GM18520 (cell line): ENCODE measurements around the gene AFF4.
"Not testable (repeated sequence)": the region's sequence is repeated elsewhere in the genome, so short reads cannot be mapped to it uniquely, and the experiment has no call there.

ENCODE experiments used
- ATAC-seq: cut with Tn5 transposase; IDR thresholded peaks from one replicate; pipeline ENCODE4 v1.9.1; 2021; ENCODE audit not compliant: unreplicated experiment

The AFF4 gene

GRCh38 chr5:132860742-132861141 is 102.7 kb downstream of the AFF4 start:
- no peak for ATAC-seq

- ATAC-seq = no peak
Observed at GRCh38 chr5:132859889-132860437, 103.5 kb downstream of the AFF4 start.

GRCh38 chr5:132856011-132856410 is 107.4 kb downstream of the AFF4 start:
- no peak for ATAC-seq

GRCh38 chr5:132854992-132855391 is 108.4 kb downstream of the AFF4 start:
- ATAC-seq = not testable (repeated sequence)

GRCh38 chr5:132854301-132854700 is 109.1 kb downstream of the AFF4 start:
- ATAC-seq = no peak

GRCh38 chr5:132853790-132854189 is 109.6 kb downstream of the AFF4 start:
- ATAC-seq = no peak

GRCh38 chr5:132853323-132853722 is 110.1 kb downstream of the AFF4 start:
- ATAC-seq = no peak

- ATAC-seq = no peak
Observed at GRCh38 chr5:132850066-132850465, 113.4 kb downstream of the AFF4 start.

GRCh38 chr5:132849347-132849746 is 114.1 kb downstream of the AFF4 start:
- no peak for ATAC-seq

GRCh38 chr5:132848270-132848669 is 115.2 kb downstream of the AFF4 start:
- ATAC-seq = no peak

GRCh38 chr5:132841305-132841704 is 122.1 kb downstream of the AFF4 start:
- no peak for ATAC-seq

- ATAC-seq = no peak
Observed at GRCh38 chr5:132840896-132841295, 122.5 kb downstream of the AFF4 start.

GRCh38 chr5:132840313-132840712 is 123.1 kb downstream of the AFF4 start:
- ATAC-seq = no peak

GRCh38 chr5:132839426-132840301 is 123.8 kb downstream of the AFF4 start:
- no peak for ATAC-seq

GRCh38 chr5:132838516-132839282 is 124.7 kb downstream of the AFF4 start:
- ATAC-seq = no peak

GRCh38 chr5:132837868-132838267 is 125.6 kb downstream of the AFF4 start:
- no peak for ATAC-seq

GRCh38 chr5:132836852-132837251 is 126.6 kb downstream of the AFF4 start:
- no peak for ATAC-seq

GRCh38 chr5:132834057-132834456 is 129.4 kb downstream of the AFF4 start:
- no peak for ATAC-seq

- no peak for ATAC-seq
Observed at GRCh38 chr5:132832612-132833011, 130.8 kb downstream of the AFF4 start.

- ATAC-seq = no peak
Observed at GRCh38 chr5:132831095-132831860, 132.2 kb downstream of the AFF4 start.
